DND-41 (cell line): ENCODE measurements around the gene CLOCK.

Source experiments
- ATAC-seq: fragments of 200-7000 bp; cut with Tn5 transposase; 3 replicates; pipeline ENCODE4 v1.9.1; 2021; ENCODE audit warnings: low read depth; ENCODE audit not compliant: insufficient read depth
- DNase-seq: peaks from one replicate; pipeline ENCODE4 v3.0.0-alpha.2; 2020
- H2AFZ ChIP-seq: 2 replicates; pipeline ENCODE4 v1.6.0; 2012; ENCODE audit warnings: low read depth, low read length
- H3K27ac ChIP-seq: 2 replicates; pipeline ENCODE4 v1.5.1; 2012; ENCODE audit warnings: low read length, inconsistent platforms
- H3K27me3 ChIP-seq: fragments of 200-600 bp; sonication (generic); 2 replicates; pipeline ENCODE4 v1.6.0; 2012; ENCODE audit warnings: low read length, mild to moderate bottlenecking, inconsistent platforms; ENCODE audit not compliant: insufficient read depth, poor library complexity
- H3K36me3 ChIP-seq: 2 replicates; pipeline ENCODE4 v1.5.1; 2012; ENCODE audit warnings: low read length, inconsistent platforms; ENCODE audit not compliant: insufficient read depth
- H3K4me1 ChIP-seq: 2 replicates; pipeline ENCODE4 v1.5.1; 2012; ENCODE audit warnings: mild to moderate bottlenecking, low read length; ENCODE audit not compliant: insufficient read depth
- H3K4me2 ChIP-seq: 2 replicates; pipeline ENCODE4 v1.6.0; 2012; ENCODE audit warnings: mild to moderate bottlenecking, moderate library complexity, low read length, inconsistent platforms; ENCODE audit not compliant: insufficient read depth
- H3K4me3 ChIP-seq, 2 experiments: fragments of 200-600 bp in 1 of 2; shearing (Covaris generic) in 1 of 2; 2 replicates each; pipeline ENCODE4 v1.5.1; 2012 to 2016; ENCODE audit warnings: inconsistent platforms in 2 of 2, low read length in 2 of 2, mild to moderate bottlenecking in 2 of 2, low read depth in 1 of 2, moderate library complexity in 1 of 2
- H3K79me2 ChIP-seq: 2 replicates; pipeline ENCODE4 v1.6.0; 2012; ENCODE audit warnings: low read length, inconsistent platforms; ENCODE audit not compliant: insufficient read depth
- H3K9ac ChIP-seq: 2 replicates; pipeline ENCODE4 v1.6.0; 2012; ENCODE audit warnings: low read depth, mild to moderate bottlenecking, inconsistent platforms, low read length, moderate library complexity
- H3K9me3 ChIP-seq: 2 replicates; pipeline ENCODE4 v1.5.1; 2012; ENCODE audit warnings: low read length, moderate library complexity, mild to moderate bottlenecking, inconsistent platforms; ENCODE audit not compliant: insufficient read depth, severe bottlenecking
- H4K20me1 ChIP-seq: 2 replicates; pipeline ENCODE4 v1.6.0; 2012; ENCODE audit warnings: low read length; ENCODE audit not compliant: insufficient read depth
- CTCF ChIP-seq: IDR thresholded peaks from 2 replicates; pipeline ENCODE4 v1.5.1; 2012; ENCODE audit warnings: borderline replicate concordance, low read length, moderate library complexity, mild to moderate bottlenecking; ENCODE audit not compliant: poor library complexity, severe bottlenecking; ENCODE audit errors: extremely low read depth
- EZH2 ChIP-seq: IDR thresholded peaks from 3 replicates; pipeline ENCODE4 v1.6.1; 2012; ENCODE audit warnings: borderline replicate concordance, low read depth, mild to moderate bottlenecking, moderate library complexity, low read length, inconsistent platforms; ENCODE audit not compliant: severe bottlenecking

CLOCK gene

GRCh38 chr4:55385201-55385649, 161.5 kb downstream of the CLOCK start:
- no peaks in the 10 kb centered on the region for H3K4me1 ChIP-seq
- DNase-seq: no peak
- H3K9ac ChIP-seq: no peak overlapping the region
- no peak overlapping the region for H3K27ac ChIP-seq
- no peak for TF ChIP-seq EZH2
- no peak for TF ChIP-seq CTCF
- no peaks in the 10 kb centered on the region for H4K20me1 ChIP-seq
- H3K79me2 ChIP-seq: no peaks in the 10 kb centered on the region
- no peak overlapping the region for H3K4me2 ChIP-seq
- H3K36me3 ChIP-seq: no peaks in the 10 kb centered on the region
- no peak overlapping the region for H2AFZ ChIP-seq
- no peaks in the 10 kb centered on the region for H3K27me3 ChIP-seq
- no peak for ATAC-seq
- no peaks in the 10 kb centered on the region for H3K9me3 ChIP-seq
- H3K4me3 ChIP-seq: no peak overlapping the region

- Histone ChIP-seq H3K27ac (no peak overlapping the region), H3K9me3 (no peaks in the 10 kb centered on the region), H2AFZ (no peak overlapping the region), H4K20me1 (no peaks in the 10 kb centered on the region), H3K36me3 (no peaks in the 10 kb centered on the region), H3K4me3 (no peak overlapping the region), H3K4me1 (no peaks in the 10 kb centered on the region), H3K27me3 (no peaks in the 10 kb centered on the region), H3K9ac (no peak overlapping the region), H3K79me2 (no peaks in the 10 kb centered on the region), H3K4me2 (no peak overlapping the region)
- DNase-seq (no peak), ATAC-seq (no peak)
- TF ChIP-seq EZH2 (no peak), CTCF (no peak)
Observed at GRCh38 chr4:55382488-55383003, 164.2 kb downstream of the CLOCK start.

GRCh38 chr4:55381502-55381901, 165.2 kb downstream of the CLOCK start:
- H2AFZ ChIP-seq: no peak overlapping the region
- ATAC-seq: no peak

More at GRCh38 chr4:55381502-55381901, 165.2 kb downstream of the CLOCK start:
- H3K36me3 ChIP-seq: no peaks in the 10 kb centered on the region
- H3K27ac ChIP-seq: no peak overlapping the region
- no peak overlapping the region for H3K4me3 ChIP-seq
- no peak overlapping the region for H3K4me2 ChIP-seq
- no peak for DNase-seq
- no peaks in the 10 kb centered on the region for H3K79me2 ChIP-seq
- TF ChIP-seq EZH2 (no peak), CTCF (no peak)
- H3K27me3 ChIP-seq: no peaks in the 10 kb centered on the region
- H3K9ac ChIP-seq: no peak overlapping the region
- H3K9me3 ChIP-seq: no peaks in the 10 kb centered on the region
- no peaks in the 10 kb centered on the region for H3K4me1 ChIP-seq
- no peaks in the 10 kb centered on the region for H4K20me1 ChIP-seq
